Fibroblast of lung (primary cell): Measurements from ENCODE around the gene TPM2. TPM values are rescaled to one million over a fixed set of nuclear protein-coding genes. Genes with fewer than 3 reads are reported as not detected.
A peak's percentile ranks its signal among the peaks of the same experiment; 100 is the strongest.

Source experiments
- DNase-seq, 2 donors: peaks; one replicate each; pipeline versions ENCODE4 v3.0.0 to v3.0.0-alpha.2; 2010; ENCODE audit warnings: low read depth in 2 of 2
- H2AFZ ChIP-seq: 2 replicates; pipeline ENCODE4 v1.5.1; 2012; ENCODE audit warnings: low read length, control low read depth, inconsistent platforms
- H3K27ac ChIP-seq: 2 replicates; pipeline ENCODE4 v1.5.1; 2011; ENCODE audit warnings: low read length, control low read depth; ENCODE audit not compliant: insufficient read depth
- H3K27me3 ChIP-seq: 2 replicates; pipeline ENCODE4 v1.5.1; 2011; ENCODE audit warnings: mild to moderate bottlenecking, low read length; ENCODE audit not compliant: control insufficient read depth, insufficient read depth
- H3K36me3 ChIP-seq: 2 replicates; pipeline ENCODE4 v1.5.1; 2011; ENCODE audit warnings: low read length; ENCODE audit not compliant: control insufficient read depth, insufficient read depth
- H3K4me1 ChIP-seq: 2 replicates; pipeline ENCODE4 v1.5.1; 2011; ENCODE audit warnings: low read length; ENCODE audit not compliant: control insufficient read depth, insufficient read depth; ENCODE audit errors: extremely low read depth
- H3K4me2 ChIP-seq: 2 replicates; pipeline ENCODE4 v1.5.1; 2011; ENCODE audit warnings: low read length, control low read depth; ENCODE audit not compliant: insufficient read depth; ENCODE audit errors: extremely low read depth
- H3K4me3 ChIP-seq, 4 experiments: fragments of 200-600 bp in 1 of 4; sonication (generic) in 1 of 4; replicated peaks in 1 of 4; 2 replicates each; pipeline ENCODE4 v1.5.1; 2011 to 2016; ENCODE audit warnings: low read length in 4 of 4, low read depth in 3 of 4, mild to moderate bottlenecking in 3 of 4, control low read depth in 2 of 4, inconsistent platforms in 1 of 4, mixed read lengths in 1 of 4; ENCODE audit not compliant: insufficient read depth in 1 of 4; ENCODE audit errors: control extremely low read depth in 1 of 4
- H3K79me2 ChIP-seq: 2 replicates; pipeline ENCODE4 v1.5.1; 2012; ENCODE audit warnings: mild to moderate bottlenecking, low read length, inconsistent platforms; ENCODE audit not compliant: control insufficient read depth, insufficient read depth
- H3K9ac ChIP-seq: 2 replicates; pipeline ENCODE4 v1.5.1; 2011; ENCODE audit warnings: mild to moderate bottlenecking, low read length, control low read depth; ENCODE audit not compliant: insufficient read depth
- H3K9me3 ChIP-seq: 2 replicates; pipeline ENCODE4 v1.5.1; 2012; ENCODE audit warnings: low read depth, low read length; ENCODE audit not compliant: control insufficient read depth, insufficient read depth
- H4K20me1 ChIP-seq: 2 replicates; pipeline ENCODE4 v1.5.1; 2011; ENCODE audit warnings: low read length; ENCODE audit not compliant: control insufficient read depth, insufficient read depth; ENCODE audit errors: extremely low read depth
- CTCF ChIP-seq, 2 donors: IDR thresholded peaks in 1 of 2; conservative IDR thresholded peaks in 1 of 2; 1 replicate in 1 of 2; 2 replicates in 1 of 2; pipeline ENCODE4 v1.5.1; 2011 to 2012; ENCODE audit warnings: low read length in 2 of 2, control low read depth in 1 of 2, inconsistent platforms in 1 of 2, low read depth in 1 of 2, mild to moderate bottlenecking in 1 of 2
- EZH2 ChIP-seq: IDR thresholded peaks from 2 replicates; pipeline ENCODE4 v1.5.1; 2012; ENCODE audit warnings: low read length, control low read depth, mild to moderate bottlenecking; ENCODE audit errors: missing control alignments
- polyA plus RNA-seq, 2 donors: library from polyadenylated mRNA; depleted of rRNA in 1 of 2; stranded (reverse) in 1 of 2; unstranded in 1 of 2; fragments of >200 nt; gene quantifications; 2 replicates each; pipeline ENCODE4 v1.2.1, GENCODE V29; 2011 to 2012; ENCODE audit warnings: missing spikeins in 1 of 2
- total RNA-seq: library from RNA; depleted of rRNA; stranded (reverse); fragments of >200 nt; gene quantifications from 2 replicates; pipeline ENCODE4 v1.2.1, GENCODE V29; 2014

TPM2 gene
- total and polyA plus RNA-seq, 2 donors (not counting 1 experiment from before 2014, with no cell fraction given) = 1,003 to 1,927 TPM

GRCh38 chr9:35730486-35730854 is 40.7 kb upstream of the TPM2 start:
- H3K4me1 ChIP-seq = peaks cover 23% of the 10 kb centered on the region
- H2AFZ ChIP-seq = no peak overlapping the region
- peaks cover 7% of the 10 kb centered on the region for H3K36me3 ChIP-seq
- H3K27ac ChIP-seq = peak overlapping the region; percentile 94
- H3K79me2 ChIP-seq = peaks cover 78% of the 10 kb centered on the region
- peak overlapping the region; percentile 97 for H3K9ac ChIP-seq
- peak overlapping the region; percentile 100 for H3K4me2 ChIP-seq
- peak overlapping the region; percentile 87 to 99 (median 96) for H3K4me3 ChIP-seq
- no peak for DNase-seq
- no peaks in the 10 kb centered on the region for H4K20me1 ChIP-seq
- no peak for TF ChIP-seq CTCF (conservative IDR thresholded peaks at IDR 0.05 in 1 of 2, IDR thresholded peaks at IDR 0.05 in 1 of 2; ENCODE audit: low read depth in 1 of 2, low read length in 2 of 2)
- TF ChIP-seq EZH2 = no peak
- H3K27me3 ChIP-seq = no peaks in the 10 kb centered on the region
- no peaks in the 10 kb centered on the region for H3K9me3 ChIP-seq

- TF ChIP-seq EZH2 (no peak), CTCF (conservative IDR thresholded peaks at IDR 0.05 in 1 of 2, IDR thresholded peaks at IDR 0.05 in 1 of 2; ENCODE audit: low read depth in 1 of 2, low read length in 2 of 2) (peak; percentile 70 to 74)
- peak; percentile 82 to 87 for DNase-seq
- peak overlapping the region; percentile 87 to 99 (median 96) for H3K4me3 ChIP-seq
- peak overlapping the region; percentile 100 for H3K4me2 ChIP-seq
- H3K27me3 ChIP-seq = no peaks in the 10 kb centered on the region
- H3K9me3 ChIP-seq = no peaks in the 10 kb centered on the region
- H3K36me3 ChIP-seq = peaks cover 9% of the 10 kb centered on the region
- H3K27ac ChIP-seq = peak overlapping the region; percentile 94
- H3K79me2 ChIP-seq = peaks cover 82% of the 10 kb centered on the region
- no peaks in the 10 kb centered on the region for H4K20me1 ChIP-seq
- H2AFZ ChIP-seq = no peak overlapping the region
- H3K9ac ChIP-seq = peak overlapping the region; percentile 97
- H3K4me1 ChIP-seq = peaks cover 23% of the 10 kb centered on the region
These were observed 40.2 kb upstream of the TPM2 start for GRCh38 chr9:35729700-35730485.

- Histone ChIP-seq H3K4me2 (peak overlapping the region; percentile 100), H2AFZ (no peak overlapping the region), H3K27ac (peak overlapping the region; percentile 94), H3K9ac (peak overlapping the region; percentile 72), H3K27me3 (no peaks in the 10 kb centered on the region), H3K4me1 (peaks cover 19% of the 10 kb centered on the region), H3K9me3 (no peaks in the 10 kb centered on the region), H3K4me3 (peak overlapping the region; percentile 71 to 99 (median 96)), H4K20me1 (no peaks in the 10 kb centered on the region), H3K79me2 (peaks cover 84% of the 10 kb centered on the region), H3K36me3 (peaks cover 15% of the 10 kb centered on the region)
- TF ChIP-seq EZH2 = no peak
- no peak for TF ChIP-seq CTCF (conservative IDR thresholded peaks at IDR 0.05 in 1 of 2, IDR thresholded peaks at IDR 0.05 in 1 of 2; ENCODE audit: low read depth in 1 of 2, low read length in 2 of 2)
- DNase-seq = peak in 1 of 2 donors; percentile 35
These were observed 39.4 kb upstream of the TPM2 start for GRCh38 chr9:35729101-35729500.
